HL-60 (cell line): ENCODE results near the gene C4orf17.

Source experiments
- GABPA ChIP-seq: IDR thresholded peaks from 2 replicates; pipeline ENCODE4 v1.6.1; 2012; ENCODE audit warnings: low read depth
- POLR2AphosphoS5 ChIP-seq: IDR thresholded peaks from 2 replicates; pipeline ENCODE4 v1.6.1; 2012; ENCODE audit warnings: low read depth
- TF ChIP-seq, protein P1 (sequence below): IDR thresholded peaks from one replicate; pipeline ENCODE4 v1.5.1; 2011; ENCODE audit warnings: low read length, control low read depth, inconsistent platforms; ENCODE audit not compliant: insufficient read depth
- TF ChIP-seq, protein P2 (sequence below): IDR thresholded peaks from 2 replicates; pipeline ENCODE4 v1.6.1; 2012; ENCODE audit warnings: low read depth; ENCODE audit not compliant: insufficient replicate concordance

DNA sequence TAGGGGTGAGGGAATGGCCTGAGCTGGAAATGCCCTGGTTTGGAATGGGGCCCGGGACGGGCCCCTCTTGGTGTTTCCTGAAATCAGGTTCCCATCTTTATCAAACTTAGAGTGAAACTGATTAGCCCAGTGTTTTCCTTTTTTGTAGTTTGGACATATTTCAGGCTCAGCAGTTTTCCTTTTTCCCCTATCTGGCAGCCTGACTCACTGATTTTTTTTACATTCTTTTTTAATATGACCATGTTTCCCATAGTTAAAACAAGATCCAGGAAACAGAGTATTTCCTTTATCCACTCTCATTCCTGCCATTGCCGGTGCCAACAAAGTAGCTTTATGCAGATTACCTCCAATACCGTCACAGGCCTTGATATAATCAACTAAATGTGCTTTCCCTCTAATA lies 20.5 kb upstream of the C4orf17 start:
- TF ChIP-seq, protein P1, sequence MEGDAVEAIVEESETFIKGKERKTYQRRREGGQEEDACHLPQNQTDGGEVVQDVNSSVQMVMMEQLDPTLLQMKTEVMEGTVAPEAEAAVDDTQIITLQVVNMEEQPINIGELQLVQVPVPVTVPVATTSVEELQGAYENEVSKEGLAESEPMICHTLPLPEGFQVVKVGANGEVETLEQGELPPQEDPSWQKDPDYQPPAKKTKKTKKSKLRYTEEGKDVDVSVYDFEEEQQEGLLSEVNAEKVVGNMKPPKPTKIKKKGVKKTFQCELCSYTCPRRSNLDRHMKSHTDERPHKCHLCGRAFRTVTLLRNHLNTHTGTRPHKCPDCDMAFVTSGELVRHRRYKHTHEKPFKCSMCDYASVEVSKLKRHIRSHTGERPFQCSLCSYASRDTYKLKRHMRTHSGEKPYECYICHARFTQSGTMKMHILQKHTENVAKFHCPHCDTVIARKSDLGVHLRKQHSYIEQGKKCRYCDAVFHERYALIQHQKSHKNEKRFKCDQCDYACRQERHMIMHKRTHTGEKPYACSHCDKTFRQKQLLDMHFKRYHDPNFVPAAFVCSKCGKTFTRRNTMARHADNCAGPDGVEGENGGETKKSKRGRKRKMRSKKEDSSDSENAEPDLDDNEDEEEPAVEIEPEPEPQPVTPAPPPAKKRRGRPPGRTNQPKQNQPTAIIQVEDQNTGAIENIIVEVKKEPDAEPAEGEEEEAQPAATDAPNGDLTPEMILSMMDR, result no peak
- no peak for TF ChIP-seq GABPA
- TF ChIP-seq, protein P2, sequence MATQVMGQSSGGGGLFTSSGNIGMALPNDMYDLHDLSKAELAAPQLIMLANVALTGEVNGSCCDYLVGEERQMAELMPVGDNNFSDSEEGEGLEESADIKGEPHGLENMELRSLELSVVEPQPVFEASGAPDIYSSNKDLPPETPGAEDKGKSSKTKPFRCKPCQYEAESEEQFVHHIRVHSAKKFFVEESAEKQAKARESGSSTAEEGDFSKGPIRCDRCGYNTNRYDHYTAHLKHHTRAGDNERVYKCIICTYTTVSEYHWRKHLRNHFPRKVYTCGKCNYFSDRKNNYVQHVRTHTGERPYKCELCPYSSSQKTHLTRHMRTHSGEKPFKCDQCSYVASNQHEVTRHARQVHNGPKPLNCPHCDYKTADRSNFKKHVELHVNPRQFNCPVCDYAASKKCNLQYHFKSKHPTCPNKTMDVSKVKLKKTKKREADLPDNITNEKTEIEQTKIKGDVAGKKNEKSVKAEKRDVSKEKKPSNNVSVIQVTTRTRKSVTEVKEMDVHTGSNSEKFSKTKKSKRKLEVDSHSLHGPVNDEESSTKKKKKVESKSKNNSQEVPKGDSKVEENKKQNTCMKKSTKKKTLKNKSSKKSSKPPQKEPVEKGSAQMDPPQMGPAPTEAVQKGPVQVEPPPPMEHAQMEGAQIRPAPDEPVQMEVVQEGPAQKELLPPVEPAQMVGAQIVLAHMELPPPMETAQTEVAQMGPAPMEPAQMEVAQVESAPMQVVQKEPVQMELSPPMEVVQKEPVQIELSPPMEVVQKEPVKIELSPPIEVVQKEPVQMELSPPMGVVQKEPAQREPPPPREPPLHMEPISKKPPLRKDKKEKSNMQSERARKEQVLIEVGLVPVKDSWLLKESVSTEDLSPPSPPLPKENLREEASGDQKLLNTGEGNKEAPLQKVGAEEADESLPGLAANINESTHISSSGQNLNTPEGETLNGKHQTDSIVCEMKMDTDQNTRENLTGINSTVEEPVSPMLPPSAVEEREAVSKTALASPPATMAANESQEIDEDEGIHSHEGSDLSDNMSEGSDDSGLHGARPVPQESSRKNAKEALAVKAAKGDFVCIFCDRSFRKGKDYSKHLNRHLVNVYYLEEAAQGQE, result no peak
- TF ChIP-seq POLR2AphosphoS5, result no peak
